Thyroid gland (tissue), 4 donors: ENCODE measurements around the gene ACSBG1. TPM values are rescaled to one million over a fixed set of nuclear protein-coding genes. Genes with fewer than 3 reads are reported as not detected.

Source experiments
- DNase-seq, 2 donors: peaks; one replicate each; pipeline ENCODE4 v3.0.0-alpha.2; 2019
- H3K27ac ChIP-seq, 3 donors: fragments of 200-600 bp; sonication (generic); 1 replicate in 2 of 3; 2 replicates in 1 of 3; pipeline ENCODE4 v1.5.1; 2016 to 2019; ENCODE audit warnings: mild to moderate bottlenecking in 1 of 3, moderate library complexity in 1 of 3
- H3K27me3 ChIP-seq: fragments of 200-600 bp; sonication (generic); one replicate; pipeline ENCODE4 v1.5.1; 2019
- H3K36me3 ChIP-seq, 2 donors: fragments of 200-600 bp; sonication (generic); one replicate each; pipeline ENCODE4 v1.5.1; 2016 to 2019
- H3K4me1 ChIP-seq, 2 donors: fragments of 200-600 bp; sonication (generic); one replicate each; pipeline ENCODE4 v1.5.1; 2017 to 2019
- H3K4me3 ChIP-seq, 3 donors: fragments of 200-600 bp; sonication (generic); replicated peaks in 1 of 3; 1 replicate in 2 of 3; 2 replicates in 1 of 3; pipeline ENCODE4 v1.5.1; 2016; ENCODE audit warnings: mild to moderate bottlenecking in 1 of 3
- H3K9me3 ChIP-seq: fragments of 200-600 bp; sonication (generic); one replicate; pipeline ENCODE4 v1.5.1; 2017
- CTCF ChIP-seq, 6 experiments: fragments of 200-600 bp in 3 of 6; fragments of 450-650 bp in 3 of 6; sonication (generic) in 3 of 6; IDR thresholded peaks; one replicate each; pipeline ENCODE4 v1.5.1; 2016 to 2019; ENCODE audit warnings: antibody characterized with exemption in 6 of 6, mild to moderate bottlenecking in 2 of 6, inconsistent platforms in 1 of 6, moderate library complexity in 1 of 6
- POLR2A ChIP-seq, 2 donors: fragments of 450-650 bp; IDR thresholded peaks; one replicate each; pipeline ENCODE4 v1.6.1; 2017; ENCODE audit warnings: antibody characterized with exemption in 2 of 2, mild to moderate bottlenecking in 2 of 2, moderate library complexity in 1 of 2
- whole genome bisulfite sequencing, 2 donors: methylation state at CpG; one replicate each; pipeline ENCODE4 v1.1.5; 2017; 5-methylcytosine and 5-hydroxymethylcytosine counted together
- intact Hi-C: fragments of 100-400 bp; cut with DNase I; formaldehyde crosslinking; loops from one replicate; pipeline ENCODE4 v1.15.1; 2023
- total RNA-seq, 4 donors: library from RNA; depleted of rRNA; stranded (reverse); fragments of >200 nt; gene quantifications; one replicate each; pipeline ENCODE4 v1.2.3, GENCODE V29; 2016

ACSBG1 gene
- total RNA-seq, 4 donors from 2014 or later = not detected

- 1 to 2% methylated on average over 20 to 31 of the region's 79 CpGs for WGBS, 2 donors
- peak; percentile 61 to 72 for DNase-seq
- Histone ChIP-seq H3K27ac (peak within 1 kb of the TSS; percentile 72 to 77 (median 72)), H3K9me3 (no peaks in the 10 kb centered on the region), H3K36me3 (no peaks in the 10 kb centered on the region), H3K27me3 (no peaks in the 10 kb centered on the region), H3K4me3 (peak within 1 kb of the TSS; percentile 68 to 75 (median 72)), H3K4me1 (peaks cover 9 to 13% of the 10 kb centered on the region in 2 donors)
- TF ChIP-seq POLR2A (IDR thresholded peaks at IDR 0.05) (peak in 1 of 2 donors; percentile 33), CTCF (IDR thresholded peaks at IDR 0.05) (peak in 5 of 6 experiments; percentile 44 to 97 (median 81))
- intact Hi-C loops = loop anchor here (5.0 kb wide), 1 partner anchor 61 kb away; no protein-coding TSS in a partner anchor
These were observed 102.9 kb downstream of the ACSBG1 start, which contains the start of gene CIB2 for GRCh38 chr15:78131295-78132061. Gene CIB2 (minus strand): TSS chr15:78131445. CDS start chr15:78131215, 230 bp downstream.

- Histone ChIP-seq H3K9me3 (no peaks in the 10 kb centered on the region), H3K27ac (peak overlapping the region in 1 of 3 donors; percentile 77), H3K27me3 (no peaks in the 10 kb centered on the region), H3K36me3 (no peaks in the 10 kb centered on the region), H3K4me3 (peak overlapping the region in 1 of 3 donors; percentile 72), H3K4me1 (peaks cover 9% of the 10 kb centered on the region in 2 donors)
- 50 to 68% methylated on average over 23 to 28 of the region's 51 CpGs for WGBS, 2 donors
- TF ChIP-seq POLR2A (IDR thresholded peaks at IDR 0.05) (no peak), CTCF (IDR thresholded peaks at IDR 0.05) (no peak)
- DNase-seq = peak in 1 of 2 donors; percentile 9
- intact Hi-C loops = loop anchor here (5.0 kb wide), 1 partner anchor 62 kb away; no protein-coding TSS in a partner anchor
These were observed 103.7 kb downstream of the ACSBG1 start for GRCh38 chr15:78130466-78131294.

GRCh38 chr15:78129751-78130287 is 104.5 kb downstream of the ACSBG1 start:
- Histone ChIP-seq H3K27me3 (no peaks in the 10 kb centered on the region), H3K4me1 (peaks cover 7 to 8% of the 10 kb centered on the region in 2 donors), H3K27ac (no peak overlapping the region), H3K4me3 (no peak overlapping the region), H3K9me3 (no peaks in the 10 kb centered on the region), H3K36me3 (no peaks in the 10 kb centered on the region)
- DNase-seq = no peak
- TF ChIP-seq CTCF (IDR thresholded peaks at IDR 0.05) (no peak), POLR2A (IDR thresholded peaks at IDR 0.05) (no peak)
- intact Hi-C loops = loop anchor here (5.0 kb wide), 1 partner anchor 62 kb away; no protein-coding TSS in a partner anchor
- WGBS, 2 donors = 97 to 98% methylated on average over 5 of the region's 5 CpGs

GRCh38 chr15:78129077-78129750 is 105.2 kb downstream of the ACSBG1 start:
- WGBS, 2 donors = 77 to 79% methylated on average over 6 to 7 of the region's 8 CpGs
- Histone ChIP-seq H3K4me3 (no peak overlapping the region), H3K4me1 (peaks cover 7 to 8% of the 10 kb centered on the region in 2 donors), H3K27ac (no peak overlapping the region), H3K36me3 (no peaks in the 10 kb centered on the region), H3K27me3 (no peaks in the 10 kb centered on the region), H3K9me3 (no peaks in the 10 kb centered on the region)
- TF ChIP-seq POLR2A (IDR thresholded peaks at IDR 0.05) = no peak
- no peak for TF ChIP-seq CTCF (IDR thresholded peaks at IDR 0.05)
- intact Hi-C loops = no loop called here
- DNase-seq = peak; percentile 18 to 30
